ENCODE measurements around the gene FCN1.

- TF ChIP-seq POLR2A (IDR thresholded peaks at IDR 0.05) (no peak), CTCF (IDR thresholded peaks at IDR 0.05) (no peak), EP300 (IDR thresholded peaks at IDR 0.05; ENCODE audit: low read depth) (no peak), POLR2AphosphoS5 (IDR thresholded peaks at IDR 0.05) (no peak)
Measured at GRCh38 chr9:134948149-134948548, 30.4 kb upstream of the FCN1 start.
